Measurements from ENCODE around the gene ITFG1.

ITFG1 gene

GRCh38 chr16:47113130-47113529 lies 347.7 kb downstream of the ITFG1 start:
- WGBS (ENCODE audit: insufficient coverage): 92% methylated on average over 2 of the region's 2 CpGs
- H3K4me1 ChIP-seq (ENCODE audit: control extremely low read depth in 1 of 4, control insufficient read depth in 4 of 4, insufficient read depth in 4 of 4, low read length in 3 of 4): peaks cover 0 to 1% (median 0%) of the 10 kb centered on the region in 4 experiments
- CTCF ChIA-PET: interaction anchor here (0.6 to 1.1 kb wide), 4 partner anchors 13 to 75 kb away, joined by 3 read pairs; no protein-coding TSS in a partner anchor
- H3K36me3 ChIP-seq (ENCODE audit: control insufficient read depth in 4 of 4, insufficient read depth in 4 of 4, low read length in 3 of 4): no peaks in the 10 kb centered on the region
- DNase-seq: no peak
- no peak overlapping the region for H3K27ac ChIP-seq (ENCODE audit: insufficient read depth in 1 of 2, low read depth in 1 of 2, low read length in 2 of 2, poor library complexity in 1 of 2, severe bottlenecking in 2 of 2)
- POLR2A ChIA-PET: no interaction called here
- H3K9me3 ChIP-seq (ENCODE audit: control extremely low read depth in 1 of 5, control insufficient read depth in 4 of 5, insufficient read depth in 2 of 5, low read depth in 1 of 5, low read length in 4 of 5): no peaks in the 10 kb centered on the region
- H3K4me3 ChIP-seq (ENCODE audit: control insufficient read depth in 1 of 7, extremely low read depth in 1 of 7, insufficient read depth in 4 of 7, low read depth in 2 of 7, low read length in 6 of 7): no peak overlapping the region
- peaks cover 0 to 1% (median 0%) of the 10 kb centered on the region in 5 experiments for H3K27me3 ChIP-seq (replicated peaks in 2 of 5; ENCODE audit: control insufficient read depth in 4 of 5, insufficient read depth in 5 of 5, low read length in 4 of 5)

- Histone ChIP-seq H3K4me3 (ENCODE audit: control insufficient read depth in 1 of 7, extremely low read depth in 1 of 7, insufficient read depth in 4 of 7, low read depth in 2 of 7, low read length in 6 of 7) (no peak overlapping the region), H3K4me1 (ENCODE audit: control extremely low read depth in 1 of 4, control insufficient read depth in 4 of 4, insufficient read depth in 4 of 4, low read length in 3 of 4) (peaks cover 0 to 1% (median 0%) of the 10 kb centered on the region in 4 experiments), H3K36me3 (ENCODE audit: control insufficient read depth in 4 of 4, insufficient read depth in 4 of 4, low read length in 3 of 4) (no peaks in the 10 kb centered on the region), H3K27me3 (replicated peaks in 2 of 5; ENCODE audit: control insufficient read depth in 4 of 5, insufficient read depth in 5 of 5, low read length in 4 of 5) (no peaks in the 10 kb centered on the region), H3K9me3 (ENCODE audit: control extremely low read depth in 1 of 5, control insufficient read depth in 4 of 5, insufficient read depth in 2 of 5, low read depth in 1 of 5, low read length in 4 of 5) (no peaks in the 10 kb centered on the region), H3K27ac (ENCODE audit: insufficient read depth in 1 of 2, low read depth in 1 of 2, low read length in 2 of 2, poor library complexity in 1 of 2, severe bottlenecking in 2 of 2) (no peak overlapping the region)
- WGBS (ENCODE audit: insufficient coverage): 100% methylated on average over 2 of the region's 3 CpGs
- POLR2A ChIA-PET: no interaction called here
- CTCF ChIA-PET: interaction anchor here (1.8 kb wide), 1 partner anchor 63 kb away, joined by 4 read pairs; no protein-coding TSS in a partner anchor
- peak in 2 of 3 donors; percentile 6 to 9 for DNase-seq
These were observed 349.9 kb downstream of the ITFG1 start for GRCh38 chr16:47110939-47111338.

- no peak overlapping the region for H3K4me3 ChIP-seq (ENCODE audit: control insufficient read depth in 1 of 7, extremely low read depth in 1 of 7, insufficient read depth in 4 of 7, low read depth in 2 of 7, low read length in 6 of 7)
- ChIA-PET POLR2A (no interaction called here), CTCF (no interaction called here)
- no peak overlapping the region for H3K27ac ChIP-seq (ENCODE audit: insufficient read depth in 1 of 2, low read depth in 1 of 2, low read length in 2 of 2, poor library complexity in 1 of 2, severe bottlenecking in 2 of 2)
- 100% methylated on average over 3 of the region's 5 CpGs for whole genome bisulfite sequencing (ENCODE audit: insufficient coverage)
- H3K4me1 ChIP-seq (ENCODE audit: control extremely low read depth in 1 of 4, control insufficient read depth in 4 of 4, insufficient read depth in 4 of 4, low read length in 3 of 4): peaks cover 0 to 1% (median 0%) of the 10 kb centered on the region in 4 experiments
- peaks cover 0 to 2% (median 0%) of the 10 kb centered on the region in 5 experiments for H3K9me3 ChIP-seq (ENCODE audit: control extremely low read depth in 1 of 5, control insufficient read depth in 4 of 5, insufficient read depth in 2 of 5, low read depth in 1 of 5, low read length in 4 of 5)
- no peaks in the 10 kb centered on the region for H3K36me3 ChIP-seq (ENCODE audit: control insufficient read depth in 4 of 4, insufficient read depth in 4 of 4, low read length in 3 of 4)
- DNase-seq: no peak
- H3K27me3 ChIP-seq (replicated peaks in 2 of 5; ENCODE audit: control insufficient read depth in 4 of 5, insufficient read depth in 5 of 5, low read length in 4 of 5): no peaks in the 10 kb centered on the region
These were observed 351.5 kb downstream of the ITFG1 start for GRCh38 chr16:47109361-47109760.
